ENCODE results near the gene NUDT19. TPM values are rescaled to one million over a fixed set of nuclear protein-coding genes. Genes with fewer than 3 reads are reported as not detected.
A peak's percentile ranks its signal among the peaks of the same experiment; 100 is the strongest.

NUDT19 gene
- total RNA-seq, 4 donors from 2014 or later = 1.3 to 8.4 (median 5.9) TPM; not detected in 1

GRCh38 chr19:32674931-32675719, 16.5 kb upstream of the NUDT19 start, which contains the start of gene ANKRD27:
Gene ANKRD27, minus strand, starts transcription at chr19:32675180. Its CDS starts 16,165 bp downstream, at chr19:32659015.
- peak; percentile 97 to 98 for DNase-seq
- TF ChIP-seq CTCF (IDR thresholded peaks at IDR 0.05) (peak in 1 of 4 experiments; percentile 0), POLR2A (IDR thresholded peaks at IDR 0.05) (no peak)
- intact Hi-C loops (cut with DNase I; ENCODE audit: low total_unique reads) = no loop called here
- Histone ChIP-seq H3K27me3 (peaks cover 0 to 13% of the 10 kb centered on the region in 2 donors), H3K9me3 (no peaks in the 10 kb centered on the region), H3K36me3 (no peaks in the 10 kb centered on the region), H3K27ac (peak within 1 kb of the TSS; percentile 74 to 77), H3K4me1 (peaks cover 0 to 3% of the 10 kb centered on the region in 2 donors), H3K4me3 (peak within 1 kb of the TSS; percentile 69 to 87)

- H3K27me3 ChIP-seq = peaks cover 0 to 13% of the 10 kb centered on the region in 2 donors
- TF ChIP-seq CTCF (IDR thresholded peaks at IDR 0.05) (no peak), POLR2A (IDR thresholded peaks at IDR 0.05) (no peak)
- no peaks in the 10 kb centered on the region for H3K36me3 ChIP-seq
- peak within 1 kb of the TSS; percentile 74 to 77 for H3K27ac ChIP-seq
- no peaks in the 10 kb centered on the region for H3K9me3 ChIP-seq
- peaks cover 0 to 3% of the 10 kb centered on the region in 2 donors for H3K4me1 ChIP-seq
- intact Hi-C loops (cut with DNase I; ENCODE audit: low total_unique reads) = no loop called here
- DNase-seq = peak; percentile 73 to 77
- peak within 1 kb of the TSS; percentile 69 to 87 for H3K4me3 ChIP-seq
These were observed 15.9 kb upstream of the NUDT19 start, which contains the start of gene RGS9BP for GRCh38 chr19:32675720-32676185. Gene RGS9BP, plus strand, starts transcription at chr19:32675848. Its CDS starts 416 bp downstream, at chr19:32676264.

GRCh38 chr19:32676186-32676894, 15.3 kb upstream of the NUDT19 start:
- Histone ChIP-seq H3K4me1 (peaks cover 0 to 3% of the 10 kb centered on the region in 2 donors), H3K27ac (no peak overlapping the region)
- DNase-seq = peak in 1 of 2 donors; percentile 23

GRCh38 chr19:32676895-32677359, 14.7 kb upstream of the NUDT19 start:
- Histone ChIP-seq H3K9me3 (no peaks in the 10 kb centered on the region), H3K4me3 (no peak overlapping the region), H3K27ac (no peak overlapping the region), H3K27me3 (peaks cover 0 to 13% of the 10 kb centered on the region in 2 donors), H3K36me3 (no peaks in the 10 kb centered on the region), H3K4me1 (peaks cover 0 to 3% of the 10 kb centered on the region in 2 donors)
- no peak for DNase-seq
- intact Hi-C loops (cut with DNase I; ENCODE audit: low total_unique reads) = no loop called here
- TF ChIP-seq POLR2A (IDR thresholded peaks at IDR 0.05) (no peak), CTCF (IDR thresholded peaks at IDR 0.05) (no peak)

More at GRCh38 chr19:32676186-32676894, 15.3 kb upstream of the NUDT19 start:
- TF ChIP-seq POLR2A (IDR thresholded peaks at IDR 0.05) (no peak), CTCF (IDR thresholded peaks at IDR 0.05) (no peak)
- intact Hi-C loops (cut with DNase I; ENCODE audit: low total_unique reads) = no loop called here
- Histone ChIP-seq H3K4me3 (peak overlapping the region; percentile 69 to 87), H3K9me3 (no peaks in the 10 kb centered on the region), H3K27me3 (peaks cover 0 to 13% of the 10 kb centered on the region in 2 donors), H3K36me3 (no peaks in the 10 kb centered on the region)
